Endothelial cell of umbilical vein (primary cell): ENCODE measurements around the gene DMD. TPM values are rescaled to one million over a fixed set of nuclear protein-coding genes. Genes with fewer than 3 reads are reported as not detected.

Source experiments
- BruUV-seq: library from RNA; stranded (reverse); fragments of 400-500 nt; replicated peaks from 2 replicates; lab custom pipeline; 2021; lab: Mats Ljungman, UMichigan
- CTCF ChIA-PET: fragments of 300-600, 350-600 bp; sonication (Branson Sonifier 250); formaldehyde crosslinking; loops from one replicate; lab custom pipeline; 2021; ENCODE audit warnings: antibody characterized with exemption, inconsistent platforms; lab: Charles Lee
- POLR2A ChIA-PET: fragments of 300-600, 350-600 bp; sonication (Branson Sonifier 250); formaldehyde crosslinking; loops from one replicate; lab custom pipeline; 2021; ENCODE audit warnings: antibody characterized with exemption, inconsistent platforms; lab: Charles Lee
- DNase-seq: peaks from one replicate; pipeline ENCODE4 v3.0.0-alpha.2; 2011; ENCODE audit warnings: low read depth, low spot score
- FAIRE-seq: peaks from 2 replicates; lab custom pipeline; 2011; peaks lifted over from hg19 to GRCh38; lab: Jason Lieb, UNC
- H2AFZ ChIP-seq: 2 replicates; pipeline ENCODE4 v1.6.0; 2012; ENCODE audit warnings: low read depth, low read length, control low read depth, inconsistent platforms
- H3K27ac ChIP-seq: 2 replicates; pipeline ENCODE4 v1.5.1; 2011; ENCODE audit warnings: low read depth, mild to moderate bottlenecking, control low read depth, low read length, moderate library complexity; ENCODE audit not compliant: insufficient read depth
- H3K27me3 ChIP-seq, 2 experiments: 2 replicates each; pipeline versions ENCODE4 v1.6.0 to v1.6.1; 2011; ENCODE audit warnings: low read length in 2 of 2, mixed read lengths in 1 of 2; ENCODE audit not compliant: control insufficient read depth in 2 of 2, insufficient read depth in 2 of 2
- H3K36me3 ChIP-seq, 2 experiments: 2 replicates in 1 of 2; 3 replicates in 1 of 2; pipeline ENCODE4 v1.5.1; 2011; ENCODE audit warnings: low read length in 2 of 2, mild to moderate bottlenecking in 1 of 2, moderate library complexity in 1 of 2; ENCODE audit not compliant: control insufficient read depth in 2 of 2, insufficient read depth in 2 of 2; ENCODE audit errors: extremely low read depth in 1 of 2
- H3K4me1 ChIP-seq: 3 replicates; pipeline ENCODE4 v1.5.1; 2011; ENCODE audit warnings: mild to moderate bottlenecking, low read length; ENCODE audit not compliant: control insufficient read depth, insufficient read depth; ENCODE audit errors: extremely low read depth
- H3K4me2 ChIP-seq: 2 replicates; pipeline ENCODE4 v1.6.1; 2011; ENCODE audit warnings: low read length, control low read depth, mixed read lengths; ENCODE audit not compliant: insufficient read depth
- H3K4me3 ChIP-seq, 3 experiments: fragments of 200-600 bp in 1 of 3; sonication (generic), shearing (Covaris generic) in 1 of 3; replicated peaks in 1 of 3; 2 replicates each; pipeline ENCODE4 v1.5.1; 2011 to 2016; ENCODE audit warnings: control low read depth in 3 of 3, low read length in 3 of 3, mild to moderate bottlenecking in 2 of 3, inconsistent platforms in 1 of 3, low read depth in 1 of 3, moderate library complexity in 1 of 3; ENCODE audit not compliant: insufficient read depth in 1 of 3
- H3K79me2 ChIP-seq: 2 replicates; pipeline ENCODE4 v1.6.0; 2012; ENCODE audit warnings: low read length, inconsistent platforms; ENCODE audit not compliant: control insufficient read depth, insufficient read depth
- H3K9ac ChIP-seq: replicated peaks from 2 replicates; pipeline ENCODE3; 2011; ENCODE audit warnings: low read length, control low read depth; ENCODE audit not compliant: insufficient read depth; ENCODE audit errors: extremely low read depth
- H3K9me1 ChIP-seq: replicated peaks from 3 replicates; pipeline ENCODE4 v1.6.0; 2011; ENCODE audit warnings: mild to moderate bottlenecking, low read length; ENCODE audit not compliant: control insufficient read depth, insufficient read depth; ENCODE audit errors: extremely low read depth
- H3K9me3 ChIP-seq: replicated peaks from 2 replicates; pipeline ENCODE4 v1.5.1; 2012; ENCODE audit warnings: low read length, inconsistent platforms; ENCODE audit not compliant: control insufficient read depth, insufficient read depth
- H4K20me1 ChIP-seq: replicated peaks from 2 replicates; pipeline ENCODE3; 2011; ENCODE audit warnings: mild to moderate bottlenecking, low read length; ENCODE audit not compliant: control insufficient read depth, insufficient read depth; ENCODE audit errors: extremely low read depth
- EZH2 ChIP-seq: IDR thresholded peaks from 2 replicates; pipeline ENCODE4 v1.6.1; 2012; ENCODE audit warnings: borderline replicate concordance, low read depth, mild to moderate bottlenecking, moderate library complexity, low read length, inconsistent platforms; ENCODE audit not compliant: severe bottlenecking
- GATA2 ChIP-seq: IDR thresholded peaks from 2 replicates; pipeline ENCODE4 v1.7.0; 2011; ENCODE audit warnings: low read depth, mild to moderate bottlenecking, moderate library complexity, mixed read lengths, low read length; ENCODE audit not compliant: insufficient read length, insufficient read depth
- JUN ChIP-seq: IDR thresholded peaks from 2 replicates; pipeline ENCODE4 v1.6.1; 2011; ENCODE audit warnings: borderline replicate concordance, low read depth; ENCODE audit not compliant: insufficient read length, insufficient read depth
- MAX ChIP-seq: IDR thresholded peaks from 2 replicates; pipeline ENCODE4 v1.6.1; 2011; ENCODE audit not compliant: insufficient read depth, insufficient read length
- MYC ChIP-seq: IDR thresholded peaks from one replicate; pipeline ENCODE4 v1.6.1; 2011; ENCODE audit warnings: mild to moderate bottlenecking, low read depth, low read length
- POLR2A ChIP-seq: IDR thresholded peaks from 2 replicates; pipeline ENCODE4 v1.6.1; 2012; ENCODE audit warnings: low read depth, mild to moderate bottlenecking, control low read depth, low read length
- POLR2AphosphoS5 ChIP-seq: IDR thresholded peaks from 2 replicates; pipeline ENCODE4 v1.6.1; 2012; ENCODE audit warnings: low read depth, mild to moderate bottlenecking, control low read depth, low read length, moderate library complexity; ENCODE audit not compliant: insufficient read depth
- dilution Hi-C: fragments of 300-500 bp; cut with MboI; formaldehyde crosslinking; loops from one replicate; pipeline ENCODE4 v1.15.0; 2019; ENCODE audit warnings: low sequenced_read_pairs; ENCODE audit not compliant: extremely low pct_ligation_motif_present
- intact Hi-C: fragments of 100-400 bp; cut with micrococcal nuclease; formaldehyde crosslinking; loops from one replicate; pipeline ENCODE4 v1.10.0; 2022
- polyA plus RNA-seq, 4 experiments: library from polyadenylated mRNA; depleted of rRNA in 3 of 4; stranded (reverse) in 3 of 4; unstranded in 1 of 4; fragments of >200 nt; gene quantifications; 2 replicates each; pipeline versions ENCODE4 v1.2.1 to v1.2.3, GENCODE V29; 2011 to 2012; ENCODE audit warnings: missing spikeins in 1 of 4
- total RNA-seq: library from RNA; stranded (reverse); gene quantifications from 2 replicates; pipeline ENCODE4 v1.2.3, GENCODE V29; 2021
- TF ChIP-seq, protein P1 (sequence below), 2 donors: IDR thresholded peaks; 1 replicate in 1 of 2; 2 replicates in 1 of 2; pipeline ENCODE4 v1.5.1; 2011; ENCODE audit warnings: low read length in 2 of 2, mild to moderate bottlenecking in 2 of 2, moderate library complexity in 2 of 2, control low read depth in 1 of 2, inconsistent platforms in 1 of 2, low read depth in 1 of 2; ENCODE audit not compliant: insufficient read depth in 1 of 2; ENCODE audit errors: extremely low read depth in 1 of 2

The DMD gene
- total and polyA plus RNA-seq, 2 donors (not counting 3 experiments of a cell fraction or from before 2014, with no cell fraction given) = 7.3 to 9.0 TPM

GRCh38 chrX:32370456-32371205 lies 840.7 kb downstream of the DMD start:
- H3K9me3 ChIP-seq = no peaks in the 10 kb centered on the region
- H3K4me3 ChIP-seq = no peak overlapping the region
- no TSS peak for BruUV-seq
- no peaks in the 10 kb centered on the region for H4K20me1 ChIP-seq
- H3K9ac ChIP-seq = no peak overlapping the region
- dilution Hi-C loops (no loop called here), intact Hi-C loops (no loop called here)
- no peaks in the 10 kb centered on the region for H3K79me2 ChIP-seq
- H3K27me3 ChIP-seq = no peaks in the 10 kb centered on the region
- POLR2A ChIA-PET = no interaction called here
- no peaks in the 10 kb centered on the region for H3K4me1 ChIP-seq
- H3K27ac ChIP-seq = no peak overlapping the region
- H3K9me1 ChIP-seq = no peaks in the 10 kb centered on the region
- TF ChIP-seq GATA2 = no peak
- TF ChIP-seq, protein P1, sequence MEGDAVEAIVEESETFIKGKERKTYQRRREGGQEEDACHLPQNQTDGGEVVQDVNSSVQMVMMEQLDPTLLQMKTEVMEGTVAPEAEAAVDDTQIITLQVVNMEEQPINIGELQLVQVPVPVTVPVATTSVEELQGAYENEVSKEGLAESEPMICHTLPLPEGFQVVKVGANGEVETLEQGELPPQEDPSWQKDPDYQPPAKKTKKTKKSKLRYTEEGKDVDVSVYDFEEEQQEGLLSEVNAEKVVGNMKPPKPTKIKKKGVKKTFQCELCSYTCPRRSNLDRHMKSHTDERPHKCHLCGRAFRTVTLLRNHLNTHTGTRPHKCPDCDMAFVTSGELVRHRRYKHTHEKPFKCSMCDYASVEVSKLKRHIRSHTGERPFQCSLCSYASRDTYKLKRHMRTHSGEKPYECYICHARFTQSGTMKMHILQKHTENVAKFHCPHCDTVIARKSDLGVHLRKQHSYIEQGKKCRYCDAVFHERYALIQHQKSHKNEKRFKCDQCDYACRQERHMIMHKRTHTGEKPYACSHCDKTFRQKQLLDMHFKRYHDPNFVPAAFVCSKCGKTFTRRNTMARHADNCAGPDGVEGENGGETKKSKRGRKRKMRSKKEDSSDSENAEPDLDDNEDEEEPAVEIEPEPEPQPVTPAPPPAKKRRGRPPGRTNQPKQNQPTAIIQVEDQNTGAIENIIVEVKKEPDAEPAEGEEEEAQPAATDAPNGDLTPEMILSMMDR (IDR thresholded peaks at IDR 0.05; ENCODE audit: extremely low read depth in 1 of 2, insufficient read depth in 1 of 2, low read depth in 1 of 2, low read length in 2 of 2) = no peak
- no peak for TF ChIP-seq POLR2A
- no peak for TF ChIP-seq EZH2
- TF ChIP-seq MAX = no peak
- TF ChIP-seq JUN = no peak
- TF ChIP-seq MYC = no peak
- no peak for TF ChIP-seq POLR2AphosphoS5
- FAIRE-seq = no peak
- DNase-seq = no peak
- CTCF ChIA-PET = no interaction called here
- no peak overlapping the region for H3K4me2 ChIP-seq
- H2AFZ ChIP-seq = no peak overlapping the region
- no peaks in the 10 kb centered on the region for H3K36me3 ChIP-seq
